GM21825 (cell line): ENCODE data around the gene UBC.
"Not testable (repeated sequence)": the region's sequence is repeated elsewhere in the genome, so short reads cannot be mapped to it uniquely, and the experiment has no call there.

Experiments
- ATAC-seq: cut with Tn5 transposase; IDR thresholded peaks from one replicate; pipeline ENCODE4 v1.9.1; 2021; ENCODE audit warnings: mild to moderate bottlenecking, moderate library complexity; ENCODE audit not compliant: unreplicated experiment

UBC gene

GRCh38 chr12:124916374-124917134 lies 2.1 kb upstream of the UBC start:
- ATAC-seq, result no peak

DNA sequence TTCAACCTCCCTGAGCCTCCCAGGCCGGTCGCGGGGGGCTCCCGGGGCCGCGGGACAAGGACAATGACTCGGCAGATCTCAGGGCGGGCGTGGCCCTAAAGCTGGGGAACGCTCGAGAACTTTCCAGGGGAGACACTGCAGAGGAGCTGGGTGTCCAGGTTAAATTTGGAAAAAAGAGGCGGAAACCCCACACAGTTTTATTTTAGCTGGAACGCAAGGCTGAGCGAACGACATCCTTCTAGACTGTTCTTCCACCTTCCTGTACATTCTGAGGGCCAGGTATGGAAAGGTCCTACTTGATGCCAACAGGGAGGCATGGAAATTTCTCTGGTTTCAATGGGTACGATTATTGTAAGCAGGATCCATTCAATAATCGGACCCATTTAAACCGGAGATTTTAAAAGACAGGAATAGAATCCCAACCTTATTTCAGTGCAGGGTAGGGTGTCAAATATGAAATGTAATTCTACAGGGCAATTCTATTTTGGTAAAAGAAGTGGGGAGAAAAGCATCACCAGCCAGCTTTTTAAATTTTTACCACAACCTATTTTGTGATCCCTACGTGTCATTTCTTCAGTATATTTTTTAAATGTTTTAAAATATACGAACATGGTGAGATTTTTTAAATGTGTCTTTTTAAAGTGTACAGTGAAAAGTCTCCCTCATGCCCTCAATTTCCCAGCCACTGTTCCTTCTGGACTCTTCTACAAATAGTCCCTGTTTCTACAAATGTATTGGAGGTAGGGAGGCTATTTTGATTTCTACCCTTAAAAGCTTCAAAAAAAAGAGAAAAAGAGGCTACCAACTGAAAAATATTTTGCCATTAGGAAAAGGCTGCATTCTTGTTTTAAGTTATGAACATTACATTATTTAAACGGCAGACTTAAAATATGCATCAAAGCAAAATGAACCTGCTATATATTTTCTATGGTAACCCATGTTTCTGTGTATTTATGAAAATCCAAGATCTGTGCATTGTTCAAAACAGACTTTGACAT lies 1.1 kb upstream of the UBC start:
- ATAC-seq, result peak; percentile 8

DNA sequence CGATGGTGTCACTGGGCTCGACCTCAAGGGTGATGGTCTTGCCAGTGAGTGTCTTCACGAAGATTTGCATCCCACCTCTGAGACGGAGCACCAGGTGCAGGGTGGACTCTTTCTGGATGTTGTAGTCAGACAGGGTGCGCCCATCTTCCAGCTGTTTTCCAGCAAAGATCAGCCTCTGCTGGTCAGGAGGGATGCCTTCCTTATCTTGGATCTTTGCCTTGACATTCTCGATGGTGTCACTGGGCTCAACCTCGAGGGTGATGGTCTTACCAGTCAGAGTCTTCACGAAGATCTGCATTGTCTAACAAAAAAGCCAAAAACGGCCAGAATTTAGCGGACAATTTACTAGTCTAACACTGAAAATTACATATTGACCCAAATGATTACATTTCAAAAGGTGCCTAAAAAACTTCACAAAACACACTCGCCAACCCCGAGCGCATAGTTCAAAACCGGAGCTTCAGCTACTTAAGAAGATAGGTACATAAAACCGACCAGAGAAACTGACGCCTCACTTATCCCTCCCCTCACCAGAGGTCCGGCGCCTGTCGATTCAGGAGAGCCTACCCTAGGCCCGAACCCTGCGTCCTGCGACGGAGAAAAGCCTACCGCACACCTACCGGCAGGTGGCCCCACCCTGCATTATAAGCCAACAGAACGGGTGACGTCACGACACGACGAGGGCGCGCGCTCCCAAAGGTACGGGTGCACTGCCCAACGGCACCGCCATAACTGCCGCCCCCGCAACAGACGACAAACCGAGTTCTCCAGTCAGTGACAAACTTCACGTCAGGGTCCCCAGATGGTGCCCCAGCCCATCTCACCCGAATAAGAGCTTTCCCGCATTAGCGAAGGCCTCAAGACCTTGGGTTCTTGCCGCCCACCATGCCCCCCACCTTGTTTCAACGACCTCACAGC lies 717 bp downstream of the UBC start:
- no peak for ATAC-seq

DNA sequence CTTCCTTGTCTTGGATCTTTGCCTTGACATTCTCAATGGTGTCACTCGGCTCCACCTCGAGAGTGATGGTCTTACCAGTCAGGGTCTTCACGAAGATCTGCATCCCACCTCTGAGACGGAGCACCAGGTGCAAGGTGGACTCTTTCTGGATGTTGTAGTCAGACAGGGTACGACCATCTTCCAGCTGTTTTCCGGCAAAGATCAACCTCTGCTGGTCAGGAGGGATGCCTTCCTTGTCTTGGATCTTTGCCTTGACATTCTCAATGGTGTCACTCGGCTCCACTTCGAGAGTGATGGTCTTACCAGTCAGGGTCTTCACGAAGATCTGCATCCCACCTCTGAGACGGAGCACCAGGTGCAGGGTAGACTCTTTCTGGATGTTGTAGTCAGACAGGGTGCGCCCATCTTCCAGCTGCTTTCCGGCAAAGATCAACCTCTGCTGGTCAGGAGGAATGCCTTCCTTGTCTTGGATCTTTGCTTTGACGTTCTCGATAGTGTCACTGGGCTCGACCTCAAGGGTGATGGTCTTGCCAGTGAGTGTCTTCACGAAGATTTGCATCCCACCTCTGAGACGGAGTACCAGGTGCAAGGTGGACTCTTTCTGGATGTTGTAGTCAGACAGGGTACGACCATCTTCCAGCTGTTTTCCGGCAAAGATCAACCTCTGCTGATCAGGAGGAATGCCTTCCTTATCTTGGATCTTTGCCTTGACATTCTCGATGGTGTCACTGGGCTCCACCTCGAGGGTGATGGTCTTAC lies 1.7 kb downstream of the UBC start:
- not testable (repeated sequence) for ATAC-seq

DNA sequence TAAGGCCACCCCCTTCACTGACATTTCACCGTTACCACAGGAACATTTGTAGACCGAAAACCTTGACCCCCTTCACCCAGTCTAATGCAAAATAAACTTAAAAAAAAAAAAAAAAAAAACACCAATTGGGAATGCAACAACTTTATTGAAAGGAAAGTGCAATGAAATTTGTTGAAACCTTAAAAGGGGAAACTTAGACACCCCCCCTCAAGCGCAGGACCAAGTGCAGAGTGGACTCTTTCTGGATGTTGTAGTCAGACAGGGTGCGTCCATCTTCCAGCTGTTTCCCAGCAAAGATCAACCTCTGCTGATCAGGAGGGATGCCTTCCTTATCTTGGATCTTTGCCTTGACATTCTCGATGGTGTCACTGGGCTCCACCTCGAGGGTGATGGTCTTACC lies 2.9 kb downstream of the UBC start:
- not testable (repeated sequence) for ATAC-seq

GRCh38 chr12:124910561-124911478 lies 3.6 kb downstream of the UBC start:
- no peak for ATAC-seq

DNA sequence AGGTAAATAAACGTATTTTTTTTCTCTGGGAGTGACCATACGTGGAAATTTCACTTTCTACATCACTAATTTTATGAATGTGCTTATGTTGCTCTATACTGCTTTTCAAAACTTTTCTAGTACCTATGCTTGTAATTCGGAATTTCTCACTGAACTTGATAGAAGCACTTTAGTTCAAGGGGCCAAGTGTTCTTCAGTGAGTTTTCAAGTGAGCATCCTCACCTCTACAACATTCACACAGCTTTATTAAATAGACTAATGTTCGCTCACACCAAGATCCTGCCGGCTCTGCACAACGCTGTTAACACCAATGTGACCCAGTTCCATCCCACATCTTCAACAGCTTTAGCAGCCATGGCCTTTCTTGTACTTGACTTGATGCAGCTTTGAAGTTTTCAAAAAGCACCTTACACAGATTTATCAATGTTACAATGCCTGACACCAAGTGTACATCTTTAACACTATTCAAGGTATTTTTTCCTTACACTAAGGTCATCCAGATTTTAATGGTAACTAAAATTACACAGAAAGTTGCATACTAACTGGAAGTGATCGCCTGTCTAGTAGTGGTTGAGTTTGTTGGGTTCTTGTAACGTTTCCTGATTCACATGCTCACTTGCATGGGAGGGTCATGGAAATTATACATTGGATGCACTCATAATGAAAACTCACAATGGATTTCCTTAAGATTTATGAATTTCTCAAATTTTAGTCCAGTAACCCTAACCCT lies 4.5 kb downstream of the UBC start:
- no peak for ATAC-seq

- peak; percentile 71 for ATAC-seq
Measured at GRCh38 chr12:124906606-124907261, 7.7 kb downstream of the UBC start.

- no peak for ATAC-seq
Measured at GRCh38 chr12:124904306-124905098, 9.9 kb downstream of the UBC start.

GRCh38 chr12:124902916-124903315 lies 11.5 kb downstream of the UBC start:
- no peak for ATAC-seq

GRCh38 chr12:124901003-124901402 lies 13.4 kb downstream of the UBC start:
- ATAC-seq, result no peak

DNA sequence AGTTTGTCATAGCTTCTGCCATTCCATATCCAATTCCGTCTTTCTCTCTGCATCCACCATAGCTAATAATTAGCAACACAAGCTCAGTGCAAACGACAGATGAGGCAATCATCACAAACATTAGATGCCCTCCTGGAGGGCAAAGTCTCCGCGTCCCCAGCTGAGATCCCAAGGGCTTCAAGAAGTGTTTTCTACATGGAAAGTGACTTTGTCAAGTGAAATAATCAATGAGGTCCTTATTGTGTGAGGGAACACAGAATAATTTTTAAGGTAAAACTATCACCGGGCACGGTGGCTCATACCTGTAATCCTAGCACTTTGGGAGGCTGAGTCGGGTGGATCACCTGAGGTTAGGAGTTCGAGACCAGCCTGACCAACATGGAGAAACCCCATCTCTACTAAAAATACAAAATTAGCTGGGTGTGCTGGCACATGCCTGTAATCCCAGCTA lies 14.1 kb downstream of the UBC start:
- not testable (repeated sequence) for ATAC-seq

DNA sequence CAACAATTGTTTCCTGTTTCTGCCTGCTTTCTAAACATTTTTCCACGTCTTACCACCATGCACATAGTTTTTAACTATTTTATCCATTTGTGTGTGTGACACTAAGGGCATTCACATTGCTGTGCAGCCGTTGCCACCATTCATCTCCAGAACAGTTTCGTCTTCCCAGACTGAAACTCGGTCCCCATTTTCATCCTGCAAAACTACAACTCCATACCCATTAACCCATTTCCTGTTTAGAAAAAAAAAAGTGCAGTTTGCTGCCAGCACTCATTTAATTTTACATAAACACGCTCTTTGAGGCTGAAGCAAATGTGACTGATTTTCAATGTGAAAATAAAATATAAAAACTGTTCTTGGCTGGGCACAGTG lies 15.5 kb downstream of the UBC start:
- no peak for ATAC-seq

GRCh38 chr12:124898200-124898922 lies 16.1 kb downstream of the UBC start:
- no peak for ATAC-seq

- no peak for ATAC-seq
Measured at GRCh38 chr12:124896461-124896860, 18.0 kb downstream of the UBC start.

GRCh38 chr12:124893792-124894516 lies 20.5 kb downstream of the UBC start:
- ATAC-seq, result no peak
